Measurements from ENCODE around the gene UBR1. TPM values are rescaled to one million over a fixed set of nuclear protein-coding genes. Genes with fewer than 3 reads are reported as not detected.

UBR1 gene
- total RNA-seq, 4 donors from 2014 or later, result 23.8 to 56.9 (median 34.0) TPM

GRCh38 chr15:43100971-43101370, 4.9 kb downstream of the UBR1 start:
- no peak overlapping the region for H3K27ac ChIP-seq
- H3K27me3 ChIP-seq, result no peaks in the 10 kb centered on the region
- H3K4me1 ChIP-seq, result peaks cover 4 to 13% (median 7%) of the 10 kb centered on the region in 4 donors
- no peak for DNase-seq
- no peak for TF ChIP-seq POLR2A (IDR thresholded peaks at IDR 0.05)
- no peak for TF ChIP-seq CTCF (IDR thresholded peaks at IDR 0.05)
- H3K36me3 ChIP-seq, result peaks cover 0 to 11% (median 0%) of the 10 kb centered on the region in 3 donors
- H3K4me3 ChIP-seq, result no peak overlapping the region
- H3K9me3 ChIP-seq, result no peaks in the 10 kb centered on the region

- Histone ChIP-seq H3K4me3 (no peak overlapping the region), H3K9me3 (no peaks in the 10 kb centered on the region), H3K36me3 (peaks cover 0 to 11% (median 0%) of the 10 kb centered on the region in 3 donors), H3K4me1 (peaks cover 0 to 12% (median under 1%) of the 10 kb centered on the region in 4 donors), H3K27ac (no peak overlapping the region), H3K27me3 (no peaks in the 10 kb centered on the region)
- TF ChIP-seq CTCF (IDR thresholded peaks at IDR 0.05) (no peak), POLR2A (IDR thresholded peaks at IDR 0.05) (no peak)
- no peak for DNase-seq
These were observed 6.6 kb downstream of the UBR1 start for GRCh38 chr15:43099105-43099845.

GRCh38 chr15:43096411-43096810, 9.4 kb downstream of the UBR1 start:
- no peak for TF ChIP-seq POLR2A (IDR thresholded peaks at IDR 0.05)
- TF ChIP-seq CTCF (IDR thresholded peaks at IDR 0.05), result no peak
- DNase-seq, result no peak
- H3K27me3 ChIP-seq, result no peaks in the 10 kb centered on the region
- H3K9me3 ChIP-seq, result no peaks in the 10 kb centered on the region
- H3K4me1 ChIP-seq, result peaks cover 0 to 5% (median 0%) of the 10 kb centered on the region in 4 donors
- no peak overlapping the region for H3K27ac ChIP-seq
- H3K36me3 ChIP-seq, result peaks cover 0 to 11% (median 0%) of the 10 kb centered on the region in 3 donors
- no peak overlapping the region for H3K4me3 ChIP-seq

- H3K4me3 ChIP-seq, result no peak overlapping the region
These were observed 10.0 kb downstream of the UBR1 start for GRCh38 chr15:43095708-43096347.

GRCh38 chr15:43095243-43095642, 10.6 kb downstream of the UBR1 start:
- Histone ChIP-seq H3K4me3 (no peak overlapping the region), H3K27ac (no peak overlapping the region), H3K27me3 (no peaks in the 10 kb centered on the region), H3K36me3 (peaks cover 0 to 9% (median 0%) of the 10 kb centered on the region in 3 donors), H3K4me1 (peaks cover 0 to 5% (median 0%) of the 10 kb centered on the region in 4 donors), H3K9me3 (no peaks in the 10 kb centered on the region)
- TF ChIP-seq CTCF (IDR thresholded peaks at IDR 0.05) (no peak), POLR2A (IDR thresholded peaks at IDR 0.05) (no peak)
- DNase-seq, result no peak

More at GRCh38 chr15:43095708-43096347, 10.0 kb downstream of the UBR1 start:
- Histone ChIP-seq H3K9me3 (no peaks in the 10 kb centered on the region), H3K36me3 (peaks cover 0 to 11% (median 0%) of the 10 kb centered on the region in 3 donors), H3K27me3 (no peaks in the 10 kb centered on the region), H3K27ac (no peak overlapping the region), H3K4me1 (peaks cover 0 to 5% (median 0%) of the 10 kb centered on the region in 4 donors)
- DNase-seq, result no peak
- TF ChIP-seq POLR2A (IDR thresholded peaks at IDR 0.05) (no peak), CTCF (IDR thresholded peaks at IDR 0.05) (no peak)

Data from Peyer's patch (tissue), 4 donors.